Loucy (cell line): ENCODE measurements around the gene KIAA1549.

Experiments
- CTCF ChIP-seq: fragments of 200-600 bp; sonication (generic); conservative IDR thresholded peaks from 2 replicates; pipeline ENCODE4 v1.5.1; 2014; ENCODE audit warnings: mild to moderate bottlenecking, antibody characterized with exemption, low read length
- EZH2phosphoT487 ChIP-seq: fragments of 200-600 bp; IDR thresholded peaks from 2 replicates; pipeline ENCODE4 v1.6.1; 2018; ENCODE audit warnings: antibody characterized with exemption, mild to moderate bottlenecking, moderate library complexity, borderline replicate concordance

- TF ChIP-seq CTCF (no peak), EZH2phosphoT487 (no peak)
These were observed 102.3 kb downstream of the KIAA1549 start for GRCh38 chr7:138878856-138879255.
